ENCODE measurements around the gene PCSK2. TPM values are rescaled to one million over a fixed set of nuclear protein-coding genes. Genes with fewer than 3 reads are reported as not detected.

Gene PCSK2
- total and polyA plus RNA-seq, 4 donors: 0.08 to 0.14 (median 0.09) TPM; not detected in 1

DNA sequence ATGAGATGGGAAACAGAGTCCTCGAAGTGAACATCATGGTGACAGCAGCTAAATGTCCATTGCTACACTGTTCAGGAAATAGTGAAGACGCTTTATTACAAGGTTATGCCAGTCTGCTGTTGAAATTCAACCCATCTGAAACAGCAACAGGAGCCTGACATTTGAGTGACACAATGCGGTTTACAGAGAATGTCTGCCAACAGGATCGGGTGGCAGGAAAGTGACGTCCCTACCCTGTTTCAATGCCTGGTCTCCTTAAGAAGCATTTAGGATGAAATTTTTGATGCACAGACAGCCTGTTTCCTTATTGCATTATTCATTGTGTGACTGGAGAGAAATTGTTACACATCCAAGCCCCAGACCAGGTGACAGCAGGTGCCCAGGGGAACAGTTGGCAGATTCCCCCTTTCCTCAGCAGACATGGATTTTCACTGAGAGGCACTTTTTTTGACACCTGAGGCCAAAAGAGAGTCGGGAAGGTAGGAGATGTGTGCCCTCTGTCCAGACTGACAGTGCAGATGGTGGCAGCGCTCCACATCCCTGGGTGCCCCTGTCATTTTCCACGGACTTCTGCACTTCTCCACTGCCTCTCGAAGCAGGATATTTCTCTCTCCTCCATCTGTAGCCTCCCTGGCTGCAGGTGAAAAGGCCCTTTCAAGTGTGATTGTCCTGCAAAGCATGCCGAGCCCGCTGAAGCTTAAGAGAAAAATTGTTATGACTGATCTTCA is 216.5 kb downstream of the PCSK2 start:
- Histone ChIP-seq H3K27me3 (ENCODE audit: control insufficient read depth in 4 of 4, insufficient read depth in 4 of 4, low read length in 3 of 4) (peaks cover 0 to 16% (median 5%) of the 10 kb centered on the region in 4 donors), H3K4me3 (ENCODE audit: low read depth in 1 of 3, low read length in 3 of 3) (no peak overlapping the region), H3K9me3 (ENCODE audit: control insufficient read depth in 4 of 4, low read length in 3 of 4) (peaks cover 0 to 2% (median 0%) of the 10 kb centered on the region in 4 donors), H3K4me1 (ENCODE audit: control insufficient read depth in 4 of 4, insufficient read depth in 4 of 4, low read length in 3 of 4) (no peaks in the 10 kb centered on the region), H3K36me3 (ENCODE audit: control insufficient read depth in 4 of 4, insufficient read depth in 3 of 4, low read depth in 1 of 4, low read length in 3 of 4) (no peaks in the 10 kb centered on the region), H3K9ac (ENCODE audit: low read depth in 1 of 2, low read length in 2 of 2) (no peak overlapping the region), H3K27ac (ENCODE audit: low read depth in 1 of 2, low read length in 2 of 2) (no peak overlapping the region)
- 55% methylated on average over 11 of the region's 11 CpGs for WGBS
- no peak for DNase-seq (ENCODE audit: low spot score)
- TF ChIP-seq SP1 (IDR thresholded peaks at IDR 0.05): no peak
- TF ChIP-seq, protein P1, sequence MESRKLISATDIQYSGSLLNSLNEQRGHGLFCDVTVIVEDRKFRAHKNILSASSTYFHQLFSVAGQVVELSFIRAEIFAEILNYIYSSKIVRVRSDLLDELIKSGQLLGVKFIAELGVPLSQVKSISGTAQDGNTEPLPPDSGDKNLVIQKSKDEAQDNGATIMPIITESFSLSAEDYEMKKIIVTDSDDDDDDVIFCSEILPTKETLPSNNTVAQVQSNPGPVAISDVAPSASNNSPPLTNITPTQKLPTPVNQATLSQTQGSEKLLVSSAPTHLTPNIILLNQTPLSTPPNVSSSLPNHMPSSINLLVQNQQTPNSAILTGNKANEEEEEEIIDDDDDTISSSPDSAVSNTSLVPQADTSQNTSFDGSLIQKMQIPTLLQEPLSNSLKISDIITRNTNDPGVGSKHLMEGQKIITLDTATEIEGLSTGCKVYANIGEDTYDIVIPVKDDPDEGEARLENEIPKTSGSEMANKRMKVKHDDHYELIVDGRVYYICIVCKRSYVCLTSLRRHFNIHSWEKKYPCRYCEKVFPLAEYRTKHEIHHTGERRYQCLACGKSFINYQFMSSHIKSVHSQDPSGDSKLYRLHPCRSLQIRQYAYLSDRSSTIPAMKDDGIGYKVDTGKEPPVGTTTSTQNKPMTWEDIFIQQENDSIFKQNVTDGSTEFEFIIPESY (IDR thresholded peaks at IDR 0.05): no peak
- no peak for TF ChIP-seq HNF4A (conservative IDR thresholded peaks at IDR 0.05)
- TF ChIP-seq FOXA2 (IDR thresholded peaks at IDR 0.05): no peak
- TF ChIP-seq, protein P2, sequence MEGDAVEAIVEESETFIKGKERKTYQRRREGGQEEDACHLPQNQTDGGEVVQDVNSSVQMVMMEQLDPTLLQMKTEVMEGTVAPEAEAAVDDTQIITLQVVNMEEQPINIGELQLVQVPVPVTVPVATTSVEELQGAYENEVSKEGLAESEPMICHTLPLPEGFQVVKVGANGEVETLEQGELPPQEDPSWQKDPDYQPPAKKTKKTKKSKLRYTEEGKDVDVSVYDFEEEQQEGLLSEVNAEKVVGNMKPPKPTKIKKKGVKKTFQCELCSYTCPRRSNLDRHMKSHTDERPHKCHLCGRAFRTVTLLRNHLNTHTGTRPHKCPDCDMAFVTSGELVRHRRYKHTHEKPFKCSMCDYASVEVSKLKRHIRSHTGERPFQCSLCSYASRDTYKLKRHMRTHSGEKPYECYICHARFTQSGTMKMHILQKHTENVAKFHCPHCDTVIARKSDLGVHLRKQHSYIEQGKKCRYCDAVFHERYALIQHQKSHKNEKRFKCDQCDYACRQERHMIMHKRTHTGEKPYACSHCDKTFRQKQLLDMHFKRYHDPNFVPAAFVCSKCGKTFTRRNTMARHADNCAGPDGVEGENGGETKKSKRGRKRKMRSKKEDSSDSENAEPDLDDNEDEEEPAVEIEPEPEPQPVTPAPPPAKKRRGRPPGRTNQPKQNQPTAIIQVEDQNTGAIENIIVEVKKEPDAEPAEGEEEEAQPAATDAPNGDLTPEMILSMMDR (IDR thresholded peaks at IDR 0.05; ENCODE audit: low read depth, low read length, missing input control): no peak
- no peak for TF ChIP-seq NR2F2 (IDR thresholded peaks at IDR 0.05)
- no peak for TF ChIP-seq EGR1 (IDR thresholded peaks at IDR 0.05; ENCODE audit: low read depth in 2 of 2)
- TF ChIP-seq JUND (IDR thresholded peaks at IDR 0.05): no peak
- TF ChIP-seq RXRA (IDR thresholded peaks at IDR 0.05): no peak
- TF ChIP-seq, protein P3, sequence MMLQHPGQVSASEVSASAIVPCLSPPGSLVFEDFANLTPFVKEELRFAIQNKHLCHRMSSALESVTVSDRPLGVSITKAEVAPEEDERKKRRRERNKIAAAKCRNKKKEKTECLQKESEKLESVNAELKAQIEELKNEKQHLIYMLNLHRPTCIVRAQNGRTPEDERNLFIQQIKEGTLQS (IDR thresholded peaks at IDR 0.05): no peak
- TF ChIP-seq RAD21 (IDR thresholded peaks at IDR 0.05): no peak
- no peak for TF ChIP-seq HNF4G (IDR thresholded peaks at IDR 0.05)
- no peak for TF ChIP-seq TAF1 (conservative IDR thresholded peaks at IDR 0.05)
- no peak for TF ChIP-seq FOXA1 (IDR thresholded peaks at IDR 0.05)

DNA sequence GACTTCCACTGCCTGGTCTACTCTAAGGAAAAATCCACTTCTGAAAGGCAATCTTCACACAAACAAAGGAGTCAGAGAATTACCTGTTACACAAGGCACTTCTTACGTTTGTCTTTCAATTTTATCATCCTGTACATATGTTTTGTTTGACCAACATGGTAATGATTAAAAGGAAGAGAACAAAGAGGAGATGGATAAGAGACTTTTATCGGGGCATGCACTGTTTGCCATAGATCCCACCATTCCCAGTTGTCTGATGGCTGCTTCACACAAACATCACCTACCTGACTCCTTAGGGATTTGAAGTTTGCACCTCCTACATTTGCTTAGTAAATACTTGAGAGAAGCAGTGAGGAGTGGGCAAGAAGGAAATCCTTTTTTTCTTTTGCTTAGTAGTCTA is 217.3 kb downstream of the PCSK2 start:
- peaks cover 0 to 17% (median 5%) of the 10 kb centered on the region in 4 donors for H3K27me3 ChIP-seq (ENCODE audit: control insufficient read depth in 4 of 4, insufficient read depth in 4 of 4, low read length in 3 of 4)
- H3K36me3 ChIP-seq (ENCODE audit: control insufficient read depth in 4 of 4, insufficient read depth in 3 of 4, low read depth in 1 of 4, low read length in 3 of 4): no peaks in the 10 kb centered on the region
- H3K9ac ChIP-seq (ENCODE audit: low read depth in 1 of 2, low read length in 2 of 2): no peak overlapping the region
- no peak for DNase-seq (ENCODE audit: low spot score)
- no peak overlapping the region for H3K4me3 ChIP-seq (ENCODE audit: low read depth in 1 of 3, low read length in 3 of 3)
- H3K27ac ChIP-seq (ENCODE audit: low read depth in 1 of 2, low read length in 2 of 2): no peak overlapping the region
- H3K9me3 ChIP-seq (ENCODE audit: control insufficient read depth in 4 of 4, low read length in 3 of 4): peaks cover 0 to 2% (median 0%) of the 10 kb centered on the region in 4 donors
- no peaks in the 10 kb centered on the region for H3K4me1 ChIP-seq (ENCODE audit: control insufficient read depth in 4 of 4, insufficient read depth in 4 of 4, low read length in 3 of 4)
- 16% methylated on average over 2 of the region's 2 CpGs for WGBS
- TF ChIP-seq YY1 (IDR thresholded peaks at IDR 0.05): no peak
- TF ChIP-seq FOXA2 (IDR thresholded peaks at IDR 0.05): no peak
- TF ChIP-seq, protein P3 (IDR thresholded peaks at IDR 0.05): no peak
- no peak for TF ChIP-seq RXRA (IDR thresholded peaks at IDR 0.05)
- TF ChIP-seq TAF1 (conservative IDR thresholded peaks at IDR 0.05): no peak
- TF ChIP-seq, protein P1 (IDR thresholded peaks at IDR 0.05): no peak
- TF ChIP-seq, protein P2 (IDR thresholded peaks at IDR 0.05; ENCODE audit: low read depth, low read length, missing input control): no peak
- TF ChIP-seq, protein P4, sequence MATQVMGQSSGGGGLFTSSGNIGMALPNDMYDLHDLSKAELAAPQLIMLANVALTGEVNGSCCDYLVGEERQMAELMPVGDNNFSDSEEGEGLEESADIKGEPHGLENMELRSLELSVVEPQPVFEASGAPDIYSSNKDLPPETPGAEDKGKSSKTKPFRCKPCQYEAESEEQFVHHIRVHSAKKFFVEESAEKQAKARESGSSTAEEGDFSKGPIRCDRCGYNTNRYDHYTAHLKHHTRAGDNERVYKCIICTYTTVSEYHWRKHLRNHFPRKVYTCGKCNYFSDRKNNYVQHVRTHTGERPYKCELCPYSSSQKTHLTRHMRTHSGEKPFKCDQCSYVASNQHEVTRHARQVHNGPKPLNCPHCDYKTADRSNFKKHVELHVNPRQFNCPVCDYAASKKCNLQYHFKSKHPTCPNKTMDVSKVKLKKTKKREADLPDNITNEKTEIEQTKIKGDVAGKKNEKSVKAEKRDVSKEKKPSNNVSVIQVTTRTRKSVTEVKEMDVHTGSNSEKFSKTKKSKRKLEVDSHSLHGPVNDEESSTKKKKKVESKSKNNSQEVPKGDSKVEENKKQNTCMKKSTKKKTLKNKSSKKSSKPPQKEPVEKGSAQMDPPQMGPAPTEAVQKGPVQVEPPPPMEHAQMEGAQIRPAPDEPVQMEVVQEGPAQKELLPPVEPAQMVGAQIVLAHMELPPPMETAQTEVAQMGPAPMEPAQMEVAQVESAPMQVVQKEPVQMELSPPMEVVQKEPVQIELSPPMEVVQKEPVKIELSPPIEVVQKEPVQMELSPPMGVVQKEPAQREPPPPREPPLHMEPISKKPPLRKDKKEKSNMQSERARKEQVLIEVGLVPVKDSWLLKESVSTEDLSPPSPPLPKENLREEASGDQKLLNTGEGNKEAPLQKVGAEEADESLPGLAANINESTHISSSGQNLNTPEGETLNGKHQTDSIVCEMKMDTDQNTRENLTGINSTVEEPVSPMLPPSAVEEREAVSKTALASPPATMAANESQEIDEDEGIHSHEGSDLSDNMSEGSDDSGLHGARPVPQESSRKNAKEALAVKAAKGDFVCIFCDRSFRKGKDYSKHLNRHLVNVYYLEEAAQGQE (IDR thresholded peaks at IDR 0.05): no peak
- no peak for TF ChIP-seq JUND (IDR thresholded peaks at IDR 0.05)
- no peak for TF ChIP-seq HNF4G (IDR thresholded peaks at IDR 0.05)
- TF ChIP-seq EGR1 (IDR thresholded peaks at IDR 0.05; ENCODE audit: low read depth in 2 of 2): no peak
- no peak for TF ChIP-seq GABPA (IDR thresholded peaks at IDR 0.05 in 1 of 2, conservative IDR thresholded peaks at IDR 0.05 in 1 of 2)
- TF ChIP-seq, protein P5, sequence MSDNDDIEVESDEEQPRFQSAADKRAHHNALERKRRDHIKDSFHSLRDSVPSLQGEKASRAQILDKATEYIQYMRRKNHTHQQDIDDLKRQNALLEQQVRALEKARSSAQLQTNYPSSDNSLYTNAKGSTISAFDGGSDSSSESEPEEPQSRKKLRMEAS (IDR thresholded peaks at IDR 0.05): no peak
- no peak for TF ChIP-seq FOXA1 (IDR thresholded peaks at IDR 0.05)

All from liver (tissue), 9 donors.